ENCODE measurements around the gene PREP. TPM values are rescaled to one million over a fixed set of nuclear protein-coding genes. Genes with fewer than 3 reads are reported as not detected.

Gene PREP
- total RNA-seq, 1 donor from 2014 or later: 55.4 TPM

DNA sequence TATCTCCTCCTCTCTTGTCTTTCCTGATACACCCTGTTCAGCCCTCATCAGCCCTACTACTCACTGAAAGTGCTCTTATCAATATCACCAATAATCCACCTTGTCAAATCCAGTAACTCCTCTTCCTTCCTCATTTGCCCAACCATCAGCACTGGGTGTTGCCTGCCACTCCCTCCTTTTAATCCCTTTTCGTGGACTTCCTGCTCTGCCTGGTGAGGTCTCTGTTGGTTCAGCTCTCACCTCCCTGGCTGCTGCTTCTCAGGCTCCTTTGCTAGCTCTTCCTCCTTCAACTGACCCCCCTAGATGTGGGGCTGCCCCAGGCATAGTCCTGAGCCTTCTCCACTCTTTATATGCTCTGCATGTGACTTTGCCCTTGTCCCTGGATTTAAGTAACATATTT, 92.5 kb downstream of the PREP start:
- H3K9ac ChIP-seq (ENCODE audit: low read length): no peak overlapping the region
- no peaks in the 10 kb centered on the region for H3K27me3 ChIP-seq (ENCODE audit: insufficient read depth, low read length)
- Mint-ChIP-seq H3K36me3 (ENCODE audit: low read depth, unreplicated experiment) (peaks cover 10% of the 10 kb centered on the region), H3K4me1 (ENCODE audit: low read depth, unreplicated experiment) (no peaks in the 10 kb centered on the region), H3K4me3 (ENCODE audit: unreplicated experiment) (no peak overlapping the region), H3K27ac (ENCODE audit: unreplicated experiment) (no peak overlapping the region), H3K9me3 (ENCODE audit: unreplicated experiment) (no peaks in the 10 kb centered on the region), H3K27me3 (ENCODE audit: low read depth, unreplicated experiment) (no peaks in the 10 kb centered on the region)
- DNase-seq (ENCODE audit: low read depth) (no peak), FAIRE-seq (no peak)
- no peak overlapping the region for H2AFZ ChIP-seq (ENCODE audit: low read depth, low read length)
- H3K4me3 ChIP-seq (ENCODE audit: insufficient read depth, low read depth, low read length): no peak overlapping the region
- H3K9me3 ChIP-seq (ENCODE audit: insufficient read depth, low read depth, low read length): no peaks in the 10 kb centered on the region
- H3K27ac ChIP-seq (ENCODE audit: low read depth, low read length): no peak overlapping the region
- no peaks in the 10 kb centered on the region for H3K4me1 ChIP-seq (ENCODE audit: insufficient read depth, low read length)
- H4K20me1 ChIP-seq (ENCODE audit: insufficient read depth, low read length): peaks cover 10% of the 10 kb centered on the region
- TF ChIP-seq EZH2 (IDR thresholded peaks at IDR 0.05; ENCODE audit: insufficient read depth, low read length): no peak
- TF ChIP-seq, protein P1, sequence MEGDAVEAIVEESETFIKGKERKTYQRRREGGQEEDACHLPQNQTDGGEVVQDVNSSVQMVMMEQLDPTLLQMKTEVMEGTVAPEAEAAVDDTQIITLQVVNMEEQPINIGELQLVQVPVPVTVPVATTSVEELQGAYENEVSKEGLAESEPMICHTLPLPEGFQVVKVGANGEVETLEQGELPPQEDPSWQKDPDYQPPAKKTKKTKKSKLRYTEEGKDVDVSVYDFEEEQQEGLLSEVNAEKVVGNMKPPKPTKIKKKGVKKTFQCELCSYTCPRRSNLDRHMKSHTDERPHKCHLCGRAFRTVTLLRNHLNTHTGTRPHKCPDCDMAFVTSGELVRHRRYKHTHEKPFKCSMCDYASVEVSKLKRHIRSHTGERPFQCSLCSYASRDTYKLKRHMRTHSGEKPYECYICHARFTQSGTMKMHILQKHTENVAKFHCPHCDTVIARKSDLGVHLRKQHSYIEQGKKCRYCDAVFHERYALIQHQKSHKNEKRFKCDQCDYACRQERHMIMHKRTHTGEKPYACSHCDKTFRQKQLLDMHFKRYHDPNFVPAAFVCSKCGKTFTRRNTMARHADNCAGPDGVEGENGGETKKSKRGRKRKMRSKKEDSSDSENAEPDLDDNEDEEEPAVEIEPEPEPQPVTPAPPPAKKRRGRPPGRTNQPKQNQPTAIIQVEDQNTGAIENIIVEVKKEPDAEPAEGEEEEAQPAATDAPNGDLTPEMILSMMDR (IDR thresholded peaks at IDR 0.05; ENCODE audit: insufficient read depth, low read depth, low read length): no peak
- no peak overlapping the region for H3K4me2 ChIP-seq (ENCODE audit: low read length)
- H3K36me3 ChIP-seq (ENCODE audit: insufficient read depth, low read length): no peaks in the 10 kb centered on the region
- H3K79me2 ChIP-seq (ENCODE audit: insufficient read depth, low read length): no peaks in the 10 kb centered on the region

DNA sequence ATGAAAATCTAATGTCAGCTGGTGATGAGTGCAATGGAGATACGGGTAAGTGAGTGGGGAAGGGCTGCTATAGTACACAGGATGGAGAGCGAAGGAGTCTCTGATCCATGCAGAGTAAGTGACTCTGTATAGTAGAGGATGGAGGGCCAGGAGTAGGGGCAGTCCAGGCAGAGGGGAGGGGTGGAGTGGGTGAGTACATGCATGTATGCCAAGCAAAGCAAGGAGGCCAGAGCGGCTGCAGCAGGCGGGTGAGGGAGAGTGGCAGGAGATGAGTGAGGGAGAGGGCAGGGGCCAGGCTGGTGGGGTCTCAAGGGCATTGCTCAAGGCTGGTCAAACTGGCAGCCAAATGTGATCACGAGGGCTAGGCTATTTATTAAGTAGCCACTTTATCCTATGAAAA, 94.0 kb downstream of the PREP start:
- Histone ChIP-seq H3K27me3 (ENCODE audit: insufficient read depth, low read length) (no peaks in the 10 kb centered on the region), H2AFZ (ENCODE audit: low read depth, low read length) (no peak overlapping the region), H3K36me3 (ENCODE audit: insufficient read depth, low read length) (no peaks in the 10 kb centered on the region), H3K4me3 (ENCODE audit: insufficient read depth, low read depth, low read length) (no peak overlapping the region), H3K79me2 (ENCODE audit: insufficient read depth, low read length) (no peaks in the 10 kb centered on the region), H3K4me1 (ENCODE audit: insufficient read depth, low read length) (no peaks in the 10 kb centered on the region), H3K27ac (ENCODE audit: low read depth, low read length) (no peak overlapping the region), H3K9ac (ENCODE audit: low read length) (no peak overlapping the region), H3K4me2 (ENCODE audit: low read length) (no peak overlapping the region), H3K9me3 (ENCODE audit: insufficient read depth, low read depth, low read length) (no peaks in the 10 kb centered on the region), H4K20me1 (ENCODE audit: insufficient read depth, low read length) (peaks cover 10% of the 10 kb centered on the region)
- Mint-ChIP-seq H3K9me3 (ENCODE audit: unreplicated experiment) (no peaks in the 10 kb centered on the region), H3K27me3 (ENCODE audit: low read depth, unreplicated experiment) (no peaks in the 10 kb centered on the region), H3K27ac (ENCODE audit: unreplicated experiment) (no peak overlapping the region), H3K4me1 (ENCODE audit: low read depth, unreplicated experiment) (no peaks in the 10 kb centered on the region), H3K36me3 (ENCODE audit: low read depth, unreplicated experiment) (peaks cover 11% of the 10 kb centered on the region), H3K4me3 (ENCODE audit: unreplicated experiment) (no peak overlapping the region)
- no peak for FAIRE-seq
- no peak for TF ChIP-seq EZH2 (IDR thresholded peaks at IDR 0.05; ENCODE audit: insufficient read depth, low read length)
- TF ChIP-seq, protein P1 (IDR thresholded peaks at IDR 0.05; ENCODE audit: insufficient read depth, low read depth, low read length): no peak
- DNase-seq (ENCODE audit: low read depth): no peak

DNA sequence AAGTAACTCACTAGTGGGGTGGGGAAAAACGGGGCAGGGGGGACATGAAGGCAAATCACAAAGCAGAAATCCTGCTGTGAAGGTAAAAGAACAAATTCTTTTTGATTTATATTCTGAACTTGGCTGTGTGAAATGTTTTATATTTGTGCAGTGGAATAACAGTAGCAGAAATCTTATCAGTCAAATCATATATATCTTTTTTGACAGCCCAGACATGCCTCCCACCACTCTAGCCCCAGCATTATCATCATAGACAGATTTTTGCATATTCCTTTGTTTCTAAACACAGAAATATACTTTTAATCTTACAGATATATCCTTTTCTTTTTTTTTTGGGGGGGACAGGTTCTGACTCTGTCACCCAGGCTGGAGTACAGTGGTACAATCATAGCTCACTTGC, 97.4 kb downstream of the PREP start:
- H4K20me1 ChIP-seq (ENCODE audit: insufficient read depth, low read length): peaks cover 5% of the 10 kb centered on the region
- Mint-ChIP-seq H3K4me1 (ENCODE audit: low read depth, unreplicated experiment) (peaks cover 10% of the 10 kb centered on the region), H3K27me3 (ENCODE audit: low read depth, unreplicated experiment) (no peaks in the 10 kb centered on the region), H3K27ac (ENCODE audit: unreplicated experiment) (no peak overlapping the region), H3K9me3 (ENCODE audit: unreplicated experiment) (no peaks in the 10 kb centered on the region), H3K36me3 (ENCODE audit: low read depth, unreplicated experiment) (peaks cover 13% of the 10 kb centered on the region), H3K4me3 (ENCODE audit: unreplicated experiment) (no peak overlapping the region)
- H3K27me3 ChIP-seq (ENCODE audit: insufficient read depth, low read length): no peaks in the 10 kb centered on the region
- no peak overlapping the region for H3K4me2 ChIP-seq (ENCODE audit: low read length)
- no peak overlapping the region for H3K4me3 ChIP-seq (ENCODE audit: insufficient read depth, low read depth, low read length)
- TF ChIP-seq EZH2 (IDR thresholded peaks at IDR 0.05; ENCODE audit: insufficient read depth, low read length): no peak
- TF ChIP-seq, protein P1 (IDR thresholded peaks at IDR 0.05; ENCODE audit: insufficient read depth, low read depth, low read length): no peak
- peaks cover 3% of the 10 kb centered on the region for H3K36me3 ChIP-seq (ENCODE audit: insufficient read depth, low read length)
- H3K4me1 ChIP-seq (ENCODE audit: insufficient read depth, low read length): no peaks in the 10 kb centered on the region
- no peaks in the 10 kb centered on the region for H3K79me2 ChIP-seq (ENCODE audit: insufficient read depth, low read length)
- no peak overlapping the region for H3K9ac ChIP-seq (ENCODE audit: low read length)
- H3K9me3 ChIP-seq (ENCODE audit: insufficient read depth, low read depth, low read length): no peaks in the 10 kb centered on the region
- H3K27ac ChIP-seq (ENCODE audit: low read depth, low read length): no peak overlapping the region
- DNase-seq (ENCODE audit: low read depth) (no peak), FAIRE-seq (no peak)
- no peak overlapping the region for H2AFZ ChIP-seq (ENCODE audit: low read depth, low read length)

Data from astrocyte (in vitro differentiated cells and primary cell).